GM18951 (cell line): Measurements from ENCODE around the gene CD300LF.

Experiments used
- POLR2A ChIP-seq: IDR thresholded peaks from 4 replicates; pipeline ENCODE4 v1.6.1; 2011; ENCODE audit warnings: mild to moderate bottlenecking; ENCODE audit not compliant: insufficient read length, insufficient read depth; ENCODE audit errors: extremely low read depth
- in situ Hi-C: fragments of 300-500 bp; cut with MboI; formaldehyde crosslinking; loops from one replicate; pipeline ENCODE4 v1.12.0; 2022; ENCODE audit warnings: low sequenced_read_pairs, mixed read lengths, inconsistent platforms; ENCODE audit not compliant: unreplicated experiment

The CD300LF gene

GRCh38 chr17:74712756-74713155 is at the start of gene CD300LF:
CD300LF (minus strand) TSS chr17:74712923; CDS start chr17:74712866, 57 bp downstream.
- no peak for TF ChIP-seq POLR2A
- in situ Hi-C loops: no loop called here

- in situ Hi-C loops: no loop called here
- no peak for TF ChIP-seq POLR2A
Observed at GRCh38 chr17:74761931-74762330, 49.2 kb upstream of the CD300LF start.

GRCh38 chr17:74761419-74761818 is 48.7 kb upstream of the CD300LF start:
- in situ Hi-C loops: no loop called here
- TF ChIP-seq POLR2A: no peak

- no peak for TF ChIP-seq POLR2A
- in situ Hi-C loops: no loop called here
Observed at GRCh38 chr17:74760404-74761105, 47.8 kb upstream of the CD300LF start.

- TF ChIP-seq POLR2A: no peak
- in situ Hi-C loops: no loop called here
Observed at GRCh38 chr17:74759941-74760340, 47.2 kb upstream of the CD300LF start.

- TF ChIP-seq POLR2A: no peak
- in situ Hi-C loops: no loop called here
Observed at GRCh38 chr17:74759243-74759801, 46.6 kb upstream of the CD300LF start.

- TF ChIP-seq POLR2A: no peak
- in situ Hi-C loops: no loop called here
Observed at GRCh38 chr17:74758848-74759168, 46.1 kb upstream of the CD300LF start.

- in situ Hi-C loops: no loop called here
- no peak for TF ChIP-seq POLR2A
Observed at GRCh38 chr17:74757931-74758847, 45.5 kb upstream of the CD300LF start.

- TF ChIP-seq POLR2A: no peak
- in situ Hi-C loops: no loop called here
Observed at GRCh38 chr17:74757502-74757901, 44.8 kb upstream of the CD300LF start.

GRCh38 chr17:74756891-74757290 is 44.2 kb upstream of the CD300LF start:
- in situ Hi-C loops: no loop called here
- no peak for TF ChIP-seq POLR2A

GRCh38 chr17:74755533-74755932 is 42.8 kb upstream of the CD300LF start:
- in situ Hi-C loops: no loop called here
- TF ChIP-seq POLR2A: no peak

- TF ChIP-seq POLR2A: no peak
Observed at GRCh38 chr17:74754832-74755231, 42.1 kb upstream of the CD300LF start.

GRCh38 chr17:74752822-74753401 is 40.2 kb upstream of the CD300LF start:
- in situ Hi-C loops: no loop called here
- no peak for TF ChIP-seq POLR2A

More at GRCh38 chr17:74754832-74755231, 42.1 kb upstream of the CD300LF start:
- in situ Hi-C loops: no loop called here

- in situ Hi-C loops: no loop called here
- no peak for TF ChIP-seq POLR2A
Observed at GRCh38 chr17:74752415-74752814, 39.7 kb upstream of the CD300LF start.
